ENCODE data around the gene PLPP1.

DNA sequence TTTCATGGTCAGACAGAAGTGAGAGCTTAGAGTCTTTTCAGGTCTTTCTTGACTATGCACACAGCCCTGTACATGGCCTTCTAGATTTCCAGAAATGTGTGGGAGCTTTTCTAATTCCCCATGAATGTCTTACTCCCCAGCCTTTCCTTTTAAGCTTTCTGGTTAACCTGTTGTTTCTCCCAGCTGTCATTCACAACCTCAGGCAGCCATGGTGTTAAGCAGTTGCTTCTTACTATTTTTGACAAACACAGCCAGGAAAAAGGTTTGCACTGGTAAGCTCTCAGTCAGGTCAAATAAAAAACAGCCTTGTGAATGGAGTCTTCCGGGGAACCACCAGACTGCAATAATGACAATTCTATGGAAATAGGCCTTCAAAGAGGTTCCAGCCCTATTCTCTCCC is 142.1 kb downstream of the PLPP1 start:
- TF ChIP-seq, protein P1, sequence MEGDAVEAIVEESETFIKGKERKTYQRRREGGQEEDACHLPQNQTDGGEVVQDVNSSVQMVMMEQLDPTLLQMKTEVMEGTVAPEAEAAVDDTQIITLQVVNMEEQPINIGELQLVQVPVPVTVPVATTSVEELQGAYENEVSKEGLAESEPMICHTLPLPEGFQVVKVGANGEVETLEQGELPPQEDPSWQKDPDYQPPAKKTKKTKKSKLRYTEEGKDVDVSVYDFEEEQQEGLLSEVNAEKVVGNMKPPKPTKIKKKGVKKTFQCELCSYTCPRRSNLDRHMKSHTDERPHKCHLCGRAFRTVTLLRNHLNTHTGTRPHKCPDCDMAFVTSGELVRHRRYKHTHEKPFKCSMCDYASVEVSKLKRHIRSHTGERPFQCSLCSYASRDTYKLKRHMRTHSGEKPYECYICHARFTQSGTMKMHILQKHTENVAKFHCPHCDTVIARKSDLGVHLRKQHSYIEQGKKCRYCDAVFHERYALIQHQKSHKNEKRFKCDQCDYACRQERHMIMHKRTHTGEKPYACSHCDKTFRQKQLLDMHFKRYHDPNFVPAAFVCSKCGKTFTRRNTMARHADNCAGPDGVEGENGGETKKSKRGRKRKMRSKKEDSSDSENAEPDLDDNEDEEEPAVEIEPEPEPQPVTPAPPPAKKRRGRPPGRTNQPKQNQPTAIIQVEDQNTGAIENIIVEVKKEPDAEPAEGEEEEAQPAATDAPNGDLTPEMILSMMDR (IDR thresholded peaks at IDR 0.05): no peak
- TF ChIP-seq POLR2A (IDR thresholded peaks at IDR 0.05): no peak
